Neural crest cell (in vitro differentiated cells): ENCODE measurements around the gene RPL7L1. TPM values are rescaled to one million over a fixed set of nuclear protein-coding genes. Genes with fewer than 3 reads are reported as not detected.

Source experiments
- DNase-seq: peaks from one replicate; pipeline ENCODE4 v3.0.0; 2021; ENCODE audit warnings: low read depth, mixed read lengths, low spot score
- H3K27ac Mint-ChIP-seq: one replicate; pipeline ENCODE4 v1.8.0; 2021; ENCODE audit warnings: mild to moderate bottlenecking, mixed read lengths; ENCODE audit not compliant: unreplicated experiment
- H3K27me3 Mint-ChIP-seq: 2 replicates; pipeline ENCODE4 v1.8.0; 2021; ENCODE audit warnings: low read depth, mild to moderate bottlenecking, mixed read lengths
- H3K36me3 Mint-ChIP-seq: 2 replicates; pipeline ENCODE4 v1.8.0; 2021; ENCODE audit warnings: low read depth, mild to moderate bottlenecking, mixed read lengths
- H3K4me1 Mint-ChIP-seq: 2 replicates; pipeline ENCODE4 v1.8.0; 2021; ENCODE audit warnings: mixed read lengths
- H3K4me3 Mint-ChIP-seq: one replicate; pipeline ENCODE4 v1.8.0; 2021; ENCODE audit warnings: mild to moderate bottlenecking, mixed read lengths
- H3K9me3 Mint-ChIP-seq: 2 replicates; pipeline ENCODE4 v1.8.0; 2021; ENCODE audit warnings: mixed read lengths
- CTCF ChIP-seq: fragments of 200-600 bp; sonication (generic); conservative IDR thresholded peaks from 2 replicates; pipeline ENCODE4 v1.5.0; 2021; ENCODE audit warnings: antibody characterized with exemption, mild to moderate bottlenecking
- total RNA-seq: library from RNA; stranded (reverse); gene quantifications from 2 replicates; pipeline ENCODE4 v1.2.1, GENCODE V29; 2021

Gene RPL7L1
- total RNA-seq, 1 donor from 2014 or later = 103 TPM

- DNase-seq = no peak
- no peak overlapping the region for H3K4me3 Mint-ChIP-seq
- H3K27ac Mint-ChIP-seq = no peak overlapping the region
- H3K27me3 Mint-ChIP-seq = no peaks in the 10 kb centered on the region
- TF ChIP-seq CTCF = no peak
- peaks cover 6% of the 10 kb centered on the region for H3K4me1 Mint-ChIP-seq
- no peaks in the 10 kb centered on the region for H3K9me3 Mint-ChIP-seq
- peaks cover 3% of the 10 kb centered on the region for H3K36me3 Mint-ChIP-seq
Observed at GRCh38 chr6:42937548-42938427, 58.4 kb downstream of the RPL7L1 start.

GRCh38 chr6:42938428-42938796, 59.0 kb downstream of the RPL7L1 start:
- peaks cover 4% of the 10 kb centered on the region for H3K36me3 Mint-ChIP-seq
- no peak overlapping the region for H3K27ac Mint-ChIP-seq

GRCh38 chr6:42938987-42939809, 59.8 kb downstream of the RPL7L1 start:
- no peak overlapping the region for H3K4me3 Mint-ChIP-seq
- no peak overlapping the region for H3K27ac Mint-ChIP-seq
- peaks cover 6% of the 10 kb centered on the region for H3K36me3 Mint-ChIP-seq
- TF ChIP-seq CTCF = no peak
- DNase-seq = no peak
- no peaks in the 10 kb centered on the region for H3K27me3 Mint-ChIP-seq
- no peaks in the 10 kb centered on the region for H3K9me3 Mint-ChIP-seq
- H3K4me1 Mint-ChIP-seq = no peaks in the 10 kb centered on the region

More at GRCh38 chr6:42938428-42938796, 59.0 kb downstream of the RPL7L1 start:
- H3K27me3 Mint-ChIP-seq = no peaks in the 10 kb centered on the region
- no peak for DNase-seq
- H3K4me3 Mint-ChIP-seq = no peak overlapping the region
- no peak for TF ChIP-seq CTCF
- no peaks in the 10 kb centered on the region for H3K9me3 Mint-ChIP-seq
- no peaks in the 10 kb centered on the region for H3K4me1 Mint-ChIP-seq

Other genes starting within 250 kb of the RPL7L1 start
- gene PRPH2, start 157.0 kb upstream of the RPL7L1 start, total RNA-seq = not detected in 2 replicates
- 21.7 and 23.2 TPM in 2 replicates for gene TBCC, start 133.5 kb upstream of the RPL7L1 start, total RNA-seq
- gene BICRAL, start 97.6 kb upstream of the RPL7L1 start, total RNA-seq = 6.2 and 6.7 TPM in 2 replicates
- not detected in 2 replicates for gene PTCRA, start 36.4 kb downstream of the RPL7L1 start, total RNA-seq
- gene CNPY3, start 49.9 kb downstream of the RPL7L1 start, total RNA-seq = 61.3 and 62.6 TPM in 2 replicates
- 1.5 and 1.8 TPM in 2 replicates for gene GNMT, start 81.1 kb downstream of the RPL7L1 start, total RNA-seq
- gene PEX6, start 99.6 kb downstream of the RPL7L1 start, total RNA-seq = 21.7 and 22.5 TPM in 2 replicates
- gene PPP2R5D, start 105.0 kb downstream of the RPL7L1 start, total RNA-seq = 67.5 and 67.6 TPM in 2 replicates
- 94.7 and 102 TPM in 2 replicates for gene MEA1, start 134.3 kb downstream of the RPL7L1 start, total RNA-seq
- gene KLHDC3, start 134.6 kb downstream of the RPL7L1 start, total RNA-seq = 105 and 109 TPM in 2 replicates
- gene RRP36, start 142.0 kb downstream of the RPL7L1 start, total RNA-seq = 89.1 and 93.4 TPM in 2 replicates
- gene CUL7, start 174.2 kb downstream of the RPL7L1 start, total RNA-seq = 40.6 and 42.9 TPM in 2 replicates
- 45.7 and 56.8 TPM in 2 replicates for gene MRPL2, start 179.8 kb downstream of the RPL7L1 start, total RNA-seq
- 16.7 and 20.3 TPM in 2 replicates for gene KLC4, start 180.0 kb downstream of the RPL7L1 start, total RNA-seq
- 101 and 106 TPM in 2 replicates for gene PTK7, start 196.7 kb downstream of the RPL7L1 start, total RNA-seq